OCI-LY1 (cell line): Measurements from ENCODE around the gene DLG1.

Experiments used
- H2AFZ ChIP-seq: fragments of 200-600 bp; sonication (generic), shearing (Covaris generic); 2 replicates; pipeline ENCODE4 v1.6.0; 2014; ENCODE audit warnings: antibody characterized with exemption, mild to moderate bottlenecking, low read length
- H3F3A ChIP-seq: fragments of 200-600 bp; sonication (generic), shearing (Covaris generic); 2 replicates; pipeline ENCODE4 v1.6.0; 2014; ENCODE audit warnings: mild to moderate bottlenecking, antibody characterized with exemption, low read length, moderate library complexity; ENCODE audit not compliant: insufficient read depth
- H3K27ac ChIP-seq: fragments of 200-600 bp; sonication (generic); 2 replicates; pipeline ENCODE4 v1.5.1; 2014; ENCODE audit warnings: low read length, mixed run types, mild to moderate bottlenecking, low read depth; ENCODE audit not compliant: poor library complexity, severe bottlenecking
- H3K27me3 ChIP-seq: fragments of 200-600 bp; sonication (generic); 2 replicates; pipeline ENCODE4 v1.6.0; 2014; ENCODE audit warnings: antibody characterized with exemption, mild to moderate bottlenecking, low read length, moderate library complexity; ENCODE audit not compliant: insufficient read depth
- H3K36me3 ChIP-seq: fragments of 200-600 bp; sonication (generic); 2 replicates; pipeline ENCODE4 v1.6.1; 2014; ENCODE audit warnings: mild to moderate bottlenecking, antibody characterized with exemption, low read length, moderate library complexity, mixed read lengths; ENCODE audit not compliant: insufficient read depth
- H3K4me1 ChIP-seq: fragments of 200-600 bp; sonication (generic); 2 replicates; pipeline ENCODE4 v1.5.1; 2014; ENCODE audit warnings: mild to moderate bottlenecking, low read length, moderate library complexity; ENCODE audit not compliant: insufficient read depth, severe bottlenecking
- H3K4me2 ChIP-seq: fragments of 200-600 bp; sonication (generic), shearing (Covaris generic); 2 replicates; pipeline ENCODE4 v1.6.1; 2014; ENCODE audit warnings: low read length
- H3K4me3 ChIP-seq: fragments of 200-600 bp; sonication (generic); 2 replicates; pipeline ENCODE4 v1.5.1; 2014; ENCODE audit warnings: low read length, low read depth, mild to moderate bottlenecking, mixed read lengths; ENCODE audit not compliant: poor library complexity, severe bottlenecking
- H3K79me2 ChIP-seq: fragments of 200-600 bp; shearing (Covaris generic); 2 replicates; pipeline ENCODE4 v1.6.1; 2016; ENCODE audit warnings: mixed run types, low read length, mixed read lengths; ENCODE audit not compliant: insufficient read depth
- H3K9ac ChIP-seq: fragments of 200-600 bp; sonication (generic), shearing (Covaris generic); 2 replicates; pipeline ENCODE4 v1.6.1; 2014; ENCODE audit warnings: mild to moderate bottlenecking, low read length, mixed read lengths
- H3K9me2 ChIP-seq: fragments of 200-600 bp; sonication (generic), shearing (Covaris generic); 2 replicates; pipeline ENCODE4 v1.6.1; 2014; ENCODE audit warnings: low read depth, mild to moderate bottlenecking, low read length, mixed read lengths
- H3K9me3 ChIP-seq: fragments of 200-600 bp; shearing (Covaris generic); 2 replicates; pipeline ENCODE4 v1.6.1; 2014; ENCODE audit warnings: low read length, mixed read lengths
- H4K20me1 ChIP-seq: fragments of 200-600 bp; sonication (generic), shearing (Covaris generic); 2 replicates; pipeline ENCODE4 v1.6.0; 2016; ENCODE audit warnings: mild to moderate bottlenecking, low read length; ENCODE audit not compliant: insufficient read depth
- EZH2 ChIP-seq: fragments of 200-600 bp; sonication (generic), shearing (Covaris generic); IDR thresholded peaks from 2 replicates; pipeline ENCODE4 v1.8.0; 2017; ENCODE audit warnings: borderline replicate concordance, mixed run types, mild to moderate bottlenecking, antibody characterized with exemption, low read length, moderate library complexity, mixed read lengths
- TF ChIP-seq, protein P1 (sequence below): fragments of 200-600 bp; sonication (generic), shearing (Covaris generic); IDR thresholded peaks from 2 replicates; pipeline ENCODE4 v1.5.1; 2017; ENCODE audit warnings: mild to moderate bottlenecking, antibody characterized with exemption, low read length, moderate library complexity, mixed read lengths

DLG1 gene

DNA sequence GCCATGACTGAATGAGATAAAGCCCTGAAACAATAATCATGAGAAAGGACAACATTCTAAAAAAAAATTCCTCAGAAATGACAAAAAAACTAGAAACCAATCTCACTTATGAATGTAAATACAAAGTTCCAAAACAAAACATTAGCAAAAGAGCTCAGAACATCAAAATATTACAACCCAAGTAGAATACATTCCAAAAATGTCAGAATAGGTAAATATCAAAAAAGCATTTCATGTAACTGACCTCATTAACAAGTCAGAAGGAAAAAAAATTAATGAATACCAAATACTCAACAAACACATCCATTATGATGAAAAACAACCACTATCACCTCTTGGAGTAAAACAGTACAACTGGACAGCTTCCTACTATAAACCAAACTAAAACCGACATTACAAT, 93.1 kb downstream of the DLG1 start:
- no peak overlapping the region for H2AFZ ChIP-seq
- peaks cover 97% of the 10 kb centered on the region for H3K79me2 ChIP-seq
- no peaks in the 10 kb centered on the region for H3K9me2 ChIP-seq
- no peak overlapping the region for H3K4me2 ChIP-seq
- H3K27ac ChIP-seq, result no peak overlapping the region
- no peak overlapping the region for H3K9ac ChIP-seq
- peaks cover 18% of the 10 kb centered on the region for H3K4me1 ChIP-seq
- H4K20me1 ChIP-seq, result no peaks in the 10 kb centered on the region
- H3K4me3 ChIP-seq, result no peak overlapping the region
- H3K9me3 ChIP-seq, result peaks cover 2% of the 10 kb centered on the region; the same call in 1 of the 2 replicates
- H3K36me3 ChIP-seq, result peaks cover 6% of the 10 kb centered on the region; the same call in 1 of the 2 replicates
- no peak for TF ChIP-seq EZH2
- TF ChIP-seq, protein P1, sequence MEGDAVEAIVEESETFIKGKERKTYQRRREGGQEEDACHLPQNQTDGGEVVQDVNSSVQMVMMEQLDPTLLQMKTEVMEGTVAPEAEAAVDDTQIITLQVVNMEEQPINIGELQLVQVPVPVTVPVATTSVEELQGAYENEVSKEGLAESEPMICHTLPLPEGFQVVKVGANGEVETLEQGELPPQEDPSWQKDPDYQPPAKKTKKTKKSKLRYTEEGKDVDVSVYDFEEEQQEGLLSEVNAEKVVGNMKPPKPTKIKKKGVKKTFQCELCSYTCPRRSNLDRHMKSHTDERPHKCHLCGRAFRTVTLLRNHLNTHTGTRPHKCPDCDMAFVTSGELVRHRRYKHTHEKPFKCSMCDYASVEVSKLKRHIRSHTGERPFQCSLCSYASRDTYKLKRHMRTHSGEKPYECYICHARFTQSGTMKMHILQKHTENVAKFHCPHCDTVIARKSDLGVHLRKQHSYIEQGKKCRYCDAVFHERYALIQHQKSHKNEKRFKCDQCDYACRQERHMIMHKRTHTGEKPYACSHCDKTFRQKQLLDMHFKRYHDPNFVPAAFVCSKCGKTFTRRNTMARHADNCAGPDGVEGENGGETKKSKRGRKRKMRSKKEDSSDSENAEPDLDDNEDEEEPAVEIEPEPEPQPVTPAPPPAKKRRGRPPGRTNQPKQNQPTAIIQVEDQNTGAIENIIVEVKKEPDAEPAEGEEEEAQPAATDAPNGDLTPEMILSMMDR, result no peak
- H3F3A ChIP-seq, result no peaks in the 10 kb centered on the region
- no peaks in the 10 kb centered on the region for H3K27me3 ChIP-seq

DNA sequence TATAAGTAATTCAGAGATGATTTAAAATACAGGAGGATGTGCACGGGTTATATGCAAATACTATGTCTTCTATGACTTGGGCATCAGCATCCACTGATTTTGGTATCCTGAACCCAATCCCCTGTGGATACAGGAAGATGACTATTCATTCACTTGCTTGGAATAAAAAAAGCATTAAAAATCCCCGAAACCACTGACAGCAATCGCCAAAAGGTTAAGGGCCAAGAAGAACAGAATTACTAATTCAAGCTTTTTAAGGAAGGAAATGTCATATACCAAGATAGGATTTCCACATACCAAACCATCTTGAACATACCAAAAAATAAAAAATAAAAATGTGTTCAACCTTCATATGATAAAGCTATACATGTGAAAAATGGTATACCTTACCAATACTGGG, 93.7 kb downstream of the DLG1 start:
- H3K9ac ChIP-seq, result no peak overlapping the region
- H3K27me3 ChIP-seq, result no peaks in the 10 kb centered on the region
- no peak overlapping the region for H3K27ac ChIP-seq
- no peak for TF ChIP-seq EZH2
- TF ChIP-seq, protein P1, result no peak
- peaks cover 2% of the 10 kb centered on the region; the same call in 1 of the 2 replicates for H3K9me3 ChIP-seq
- no peak overlapping the region for H2AFZ ChIP-seq
- peaks cover 97% of the 10 kb centered on the region for H3K79me2 ChIP-seq
- H3K36me3 ChIP-seq, result peaks cover 5% of the 10 kb centered on the region; the same call in 1 of the 2 replicates
- no peaks in the 10 kb centered on the region for H3F3A ChIP-seq
- no peaks in the 10 kb centered on the region for H3K9me2 ChIP-seq
- H4K20me1 ChIP-seq, result no peaks in the 10 kb centered on the region
- H3K4me1 ChIP-seq, result peaks cover 18% of the 10 kb centered on the region
- no peak overlapping the region for H3K4me2 ChIP-seq
- no peak overlapping the region for H3K4me3 ChIP-seq

DNA sequence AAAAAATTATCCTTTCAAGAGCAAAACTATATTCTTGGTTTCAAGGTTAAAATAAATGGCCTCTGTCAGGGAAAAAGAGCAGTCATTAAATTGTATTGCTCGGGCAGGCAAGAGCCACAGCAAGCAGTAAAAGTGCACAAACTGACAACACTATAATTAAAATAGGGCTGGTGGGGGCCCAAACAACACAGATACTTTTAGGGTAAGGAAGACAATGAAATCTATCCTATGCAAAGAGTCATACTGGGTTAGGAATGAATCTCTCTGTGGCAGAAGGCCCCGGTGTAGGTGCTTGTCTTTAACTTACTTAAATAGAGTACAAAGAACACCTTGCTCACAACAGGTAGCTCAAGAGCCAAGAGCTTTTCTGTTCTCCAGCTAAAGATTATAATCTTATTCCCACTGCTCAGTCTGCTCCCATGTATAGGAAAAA, 94.7 kb downstream of the DLG1 start:
- peaks cover 97% of the 10 kb centered on the region for H3K79me2 ChIP-seq
- TF ChIP-seq, protein P1, result no peak
- no peak for TF ChIP-seq EZH2
- no peaks in the 10 kb centered on the region for H3K9me2 ChIP-seq
- H3K27me3 ChIP-seq, result no peaks in the 10 kb centered on the region
- H4K20me1 ChIP-seq, result no peaks in the 10 kb centered on the region
- no peak overlapping the region; the same call in 1 of the 2 replicates for H3K4me2 ChIP-seq
- no peak overlapping the region for H3K9ac ChIP-seq
- H3K9me3 ChIP-seq, result 0 out of 2 replicates have a peak, but pooled peaks cover 2% of the 10 kb centered on the region
- H3F3A ChIP-seq, result no peaks in the 10 kb centered on the region
- H3K27ac ChIP-seq, result no peak overlapping the region
- H3K4me3 ChIP-seq, result no peak overlapping the region
- no peaks in the 10 kb centered on the region for H3K36me3 ChIP-seq
- no peak overlapping the region for H2AFZ ChIP-seq
- H3K4me1 ChIP-seq, result peaks cover 18% of the 10 kb centered on the region
